GM12878 (cell line): Measurements from ENCODE around the gene GOLPH3. TPM values are rescaled to one million over a fixed set of nuclear protein-coding genes. Genes with fewer than 3 reads are reported as not detected.

Experiments used
- ATAC-seq: fragments of 200-7000 bp; cut with Tn5 transposase; 3 replicates; pipeline ENCODE4 v1.9.1; 2020; ENCODE audit warnings: mild to moderate bottlenecking, moderate library complexity
- BruUV-seq: library from RNA; stranded (reverse); fragments of 400-500 nt; replicated peaks from 2 replicates; lab custom pipeline; 2021; lab: Mats Ljungman, UMichigan
- CTCF ChIA-PET: fragments of 300-600 bp; sonication (Branson Sonifier 250); formaldehyde crosslinking; extraction: SDS; loops from one replicate; lab custom pipeline; 2021; ENCODE audit warnings: inconsistent platforms; lab: Yijun Ruan, JAX
- POLR2A ChIA-PET: fragments of 350-600 bp; formaldehyde crosslinking; extraction: SDS; loops from one replicate; lab custom pipeline; 2021; ENCODE audit warnings: inconsistent platforms; lab: Charles Lee
- RAD21 ChIA-PET: fragments of 300-600 bp; sonication (Branson Sonifier 250); formaldehyde crosslinking; loops from one replicate; lab custom pipeline; 2023; ENCODE audit warnings: antibody characterized with exemption; ENCODE audit not compliant: unreplicated experiment; lab: Charles Lee
- SMC1A ChIA-PET: fragments of 300-600 bp; sonication (Branson Sonifier 250); formaldehyde crosslinking; loops from one replicate; lab custom pipeline; 2023; ENCODE audit not compliant: unreplicated experiment, uncharacterized antibody; lab: Charles Lee
- DNase-seq: peaks from one replicate; pipeline ENCODE4 v3.0.0-alpha.2; 2011; ENCODE audit warnings: low read depth, low spot score
- FAIRE-seq: peaks from 3 replicates; lab custom pipeline; 2011; peaks lifted over from hg19 to GRCh38; lab: Jason Lieb, UNC
- H2AFZ ChIP-seq: 2 replicates; pipeline ENCODE4 v1.6.0; 2011; ENCODE audit warnings: low read depth, low read length, control low read depth; ENCODE audit not compliant: control insufficient read depth
- H3K27ac ChIP-seq: 2 replicates; pipeline ENCODE4 v1.5.1; 2011; ENCODE audit warnings: control low read depth; ENCODE audit not compliant: control insufficient read depth, insufficient read depth
- H3K27me3 ChIP-seq, 2 experiments: replicated peaks in 1 of 2; 2 replicates each; pipeline versions ENCODE4 v1.6.0 to v1.6.1; 2011; ENCODE audit warnings: low read length in 1 of 2; ENCODE audit not compliant: control insufficient read depth in 2 of 2, insufficient read depth in 2 of 2
- H3K36me3 ChIP-seq, 2 experiments: 2 replicates each; pipeline ENCODE4 v1.5.1; 2011; ENCODE audit warnings: low read length in 1 of 2; ENCODE audit not compliant: control insufficient read depth in 2 of 2, insufficient read depth in 2 of 2
- H3K4me1 ChIP-seq: 2 replicates; pipeline ENCODE4 v1.6.1; 2011; ENCODE audit warnings: mild to moderate bottlenecking, low read length, moderate library complexity, mixed read lengths; ENCODE audit not compliant: control insufficient read depth, insufficient read depth
- H3K4me2 ChIP-seq: 2 replicates; pipeline ENCODE4 v1.6.0; 2011; ENCODE audit warnings: control low read depth; ENCODE audit not compliant: control insufficient read depth, insufficient read depth
- H3K4me3 ChIP-seq: fragments of 200-600 bp; sonication (generic); 2 replicates; pipeline ENCODE4 v1.5.1; 2016
- H3K79me2 ChIP-seq: 2 replicates; pipeline ENCODE4 v1.6.0; 2011; ENCODE audit warnings: low read length; ENCODE audit not compliant: control insufficient read depth, insufficient read depth
- H3K9ac ChIP-seq: 2 replicates; pipeline ENCODE4 v1.8.0; 2011; ENCODE audit warnings: low read length, control low read depth, mixed read lengths; ENCODE audit not compliant: control insufficient read depth, insufficient read depth
- H3K9me3 ChIP-seq: replicated peaks from 3 replicates; pipeline ENCODE4 v1.5.1; 2011; ENCODE audit warnings: mild to moderate bottlenecking, low read length; ENCODE audit not compliant: control insufficient read depth, insufficient read depth
- H4K20me1 ChIP-seq: 2 replicates; pipeline ENCODE4 v1.6.0; 2011; ENCODE audit not compliant: control insufficient read depth, insufficient read depth
- CHD1 ChIP-seq: IDR thresholded peaks from 2 replicates; pipeline ENCODE4 v1.6.1; 2012; ENCODE audit warnings: low read depth, low read length, improper control_type of control experiment
- FOXK2 ChIP-seq: fragments of 450-650 bp; IDR thresholded peaks from 2 replicates; pipeline ENCODE4 v1.6.1; 2017; ENCODE audit warnings: mild to moderate bottlenecking, moderate library complexity
- IRF3 ChIP-seq: fragments of 450-650 bp; IDR thresholded peaks from 2 replicates; pipeline ENCODE4 v1.6.1; 2014; ENCODE audit warnings: mild to moderate bottlenecking
- ZNF274 ChIP-seq: IDR thresholded peaks from one replicate; pipeline ENCODE4 v1.8.0; 2011; ENCODE audit not compliant: insufficient read length, insufficient read depth
- ZNF384 ChIP-seq: IDR thresholded peaks from 2 replicates; pipeline ENCODE4 v1.6.1; 2012; ENCODE audit warnings: low read depth, mild to moderate bottlenecking, low read length, improper control_type of control experiment, borderline replicate concordance
- WGBS: methylation state at CpG from one replicate; pipeline ENCODE4 v1.1.6; 2016; ENCODE audit warnings: low lambda C conversion rate; ENCODE audit not compliant: insufficient replicate concordance, insufficient coverage; ENCODE audit errors: missing lambda C conversion rate; 5-methylcytosine and 5-hydroxymethylcytosine counted together
- in situ Hi-C: fragments of 300-500 bp; cut with MboI; formaldehyde crosslinking; loops from 9 replicates; pipeline ENCODE4 v1.14.3; 2018; ENCODE audit warnings: mixed read lengths
- intact Hi-C: fragments of 100-400 bp; cut with micrococcal nuclease; formaldehyde crosslinking; loops from one replicate; pipeline ENCODE4 v1.14.2; 2022; ENCODE audit not compliant: unreplicated experiment
- polyA plus RNA-seq, 11 experiments: library from polyadenylated mRNA; depleted of rRNA in 4 of 11; unstranded in 6 of 11; stranded (reverse) in 5 of 11; fragments of >200 nt; fragmentation: Nextera tagmentation in 4 of 11; fragmentation: Illumina TruSeq in 1 of 11; extraction: Ambion mirVana in 4 of 11; extraction: Trizol in 1 of 11; gene quantifications; 1 replicate in 1 of 11; 2 replicates in 10 of 11; pipeline versions ENCODE4 v1.2.1 to v1.2.3, GENCODE V29; 2011 to 2016; ENCODE audit warnings: inconsistent platforms in 2 of 11, missing spikeins in 2 of 11, low read depth in 1 of 11
- total RNA-seq, 4 experiments: library from RNA; depleted of rRNA in 3 of 4; stranded (reverse); fragments of >200 nt in 3 of 4; fragmentation: Illumina TruSeq in 1 of 4; extraction: Trizol in 1 of 4; gene quantifications; 2 replicates each; pipeline versions ENCODE4 v1.2.1 to v1.2.3, GENCODE V29; 2013 to 2021

The GOLPH3 gene
- total and polyA plus RNA-seq, 10 of the 15 experiments (the other 5 are each of a cell fraction or from before 2014, with no cell fraction given), result 14.0 to 79.7 (median 43.2) TPM

GRCh38 chr5:32159328-32160072 lies 14.6 kb downstream of the GOLPH3 start:
- peaks cover 34% of the 10 kb centered on the region for H3K4me1 ChIP-seq
- no peak for TF ChIP-seq ZNF274
- TF ChIP-seq CHD1, result no peak
- TF ChIP-seq ZNF384, result no peak
- no peak for TF ChIP-seq FOXK2
- H4K20me1 ChIP-seq, result peaks cover 4% of the 10 kb centered on the region; the same call in 1 of the 2 replicates
- no peak overlapping the region for H2AFZ ChIP-seq
- no peak for DNase-seq
- in situ Hi-C loops, result no loop called here
- H3K79me2 ChIP-seq, result peaks cover 85% of the 10 kb centered on the region
- 0 out of 2 replicates have a peak overlapping the region, but pooled peaks have one; percentile 7 for H3K4me2 ChIP-seq
- H3K36me3 ChIP-seq, result peaks cover 0 to 22% of the 10 kb centered on the region in 2 experiments; a peak in 2 of 4 replicates
- CTCF ChIA-PET, result no interaction called here
- H3K4me3 ChIP-seq, result no peak overlapping the region
- H3K9me3 ChIP-seq, result no peaks in the 10 kb centered on the region
- 0% methylated on average over 2 of the region's 2 CpGs for WGBS
- FAIRE-seq, result no peak
- H3K27me3 ChIP-seq, result no peaks in the 10 kb centered on the region
- POLR2A ChIA-PET, result interaction anchor here (0.6 kb wide), 1 partner anchor 11 kb away, joined by 3 read pairs; no protein-coding TSS in a partner anchor
- ATAC-seq, result peak; percentile 50
- BruUV-seq, result no TSS peak
- RAD21 ChIA-PET, result interaction anchor here (1.2 kb wide), 1 partner anchor 14 kb away, joined by 5 read pairs; no protein-coding TSS in a partner anchor
- intact Hi-C loops, result no loop called here
- SMC1A ChIA-PET, result interaction anchor here (0.7 to 1.4 kb wide), 2 partner anchors 11 to 1514 kb away, joined by 3 to 4 read pairs; no protein-coding TSS in a partner anchor
- H3K9ac ChIP-seq, result no peak overlapping the region; the same call in 1 of the 2 replicates
- no peak overlapping the region; the same call in 1 of the 2 replicates for H3K27ac ChIP-seq

GRCh38 chr5:32158679-32158975 lies 15.5 kb downstream of the GOLPH3 start:
- Histone ChIP-seq H2AFZ (no peak overlapping the region), H3K27me3 (no peaks in the 10 kb centered on the region), H3K9me3 (no peaks in the 10 kb centered on the region), H3K36me3 (peaks cover 0 to 22% of the 10 kb centered on the region in 2 experiments; a peak in 2 of 4 replicates), H3K9ac (no peak overlapping the region), H3K4me2 (no peak overlapping the region; the same call in 1 of the 2 replicates), H3K4me1 (peaks cover 37% of the 10 kb centered on the region), H4K20me1 (peaks cover 4% of the 10 kb centered on the region; the same call in 1 of the 2 replicates), H3K4me3 (no peak overlapping the region)
- RAD21 ChIA-PET, result no interaction called here
- SMC1A ChIA-PET, result interaction anchor here (0.9 to 1.4 kb wide), 2 partner anchors 9 to 12 kb away, joined by 3 to 4 read pairs; no protein-coding TSS in a partner anchor
- CTCF ChIA-PET, result interaction anchor here (0.6 to 1.1 kb wide), 2 partner anchors 31 to 576 kb away, joined by 3 read pairs; no protein-coding TSS in a partner anchor
- POLR2A ChIA-PET, result no interaction called here
- ATAC-seq (no peak), FAIRE-seq (no peak), DNase-seq (no peak)
- no TSS peak for BruUV-seq
- WGBS, result 96% methylated on average over 2 of the region's 2 CpGs
- in situ Hi-C loops, result no loop called here
- no peak for TF ChIP-seq IRF3
- TF ChIP-seq, all 136 proteins: peak for 0
- intact Hi-C loops, result no loop called here
- peak overlapping the region; percentile 44; the same call in 1 of the 2 replicates for H3K27ac ChIP-seq
- peaks cover 86% of the 10 kb centered on the region for H3K79me2 ChIP-seq
